Stimulated activated naive B cell treated with anti-CD40 and anti-IgM and Interleukin-4, amounts not matched to agents 10 μg/mL and 1 μg/mL and 100 μg/mL, for 72 hours (primary cell): Measurements from ENCODE around the gene ZNF385B.

Experiments used
- ATAC-seq, 2 donors: fragments of 150-1000 bp; cut with Tn5 transposase; replicated peaks; 2 replicates each; pipeline ENCODE4 v1.10.0; 2021; ENCODE audit warnings: moderate library complexity in 1 of 2
- DNase-seq: peaks from one replicate; pipeline ENCODE4 v3.0.0; 2021
- H3K27ac Mint-ChIP-seq: one replicate; pipeline ENCODE4 v1.8.0; 2022; ENCODE audit warnings: mild to moderate bottlenecking, mixed read lengths
- H3K27me3 Mint-ChIP-seq, 2 donors: one replicate each; pipeline ENCODE4 v1.8.0; 2022; ENCODE audit warnings: mixed read lengths in 2 of 2
- H3K36me3 Mint-ChIP-seq, 2 donors: one replicate each; pipeline ENCODE4 v1.8.0; 2022; ENCODE audit warnings: mixed read lengths in 2 of 2, mild to moderate bottlenecking in 1 of 2
- H3K4me1 Mint-ChIP-seq, 2 donors: one replicate each; pipeline ENCODE4 v1.8.0; 2022; ENCODE audit warnings: mixed read lengths in 2 of 2, mild to moderate bottlenecking in 1 of 2
- H3K4me3 Mint-ChIP-seq, 2 donors: one replicate each; pipeline ENCODE4 v1.8.0; 2022; ENCODE audit warnings: mild to moderate bottlenecking in 2 of 2, mixed read lengths in 2 of 2, moderate library complexity in 1 of 2
- H3K9me3 Mint-ChIP-seq, 2 donors: one replicate each; pipeline ENCODE4 v1.8.0; 2022; ENCODE audit warnings: mixed read lengths in 2 of 2, mild to moderate bottlenecking in 1 of 2

ZNF385B gene

GRCh38 chr2:179393481-179393880 lies 467.9 kb downstream of the ZNF385B start:
- no peaks in the 10 kb centered on the region for H3K4me1 Mint-ChIP-seq
- peaks cover 0 to 1% of the 10 kb centered on the region in 2 donors for H3K9me3 Mint-ChIP-seq
- H3K27me3 Mint-ChIP-seq, result no peaks in the 10 kb centered on the region
- no peak for DNase-seq
- no peaks in the 10 kb centered on the region for H3K36me3 Mint-ChIP-seq
- no peak overlapping the region for H3K4me3 Mint-ChIP-seq
- no peak overlapping the region for H3K27ac Mint-ChIP-seq
- no peak for ATAC-seq
